MM.1S (cell line): ENCODE data around the gene BCAR1.

ENCODE experiments used
- EZH2 ChIP-seq: fragments of 300-600 bp; sonication (generic); optimal IDR thresholded peaks from 2 replicates; pipeline ENCODE3; 2017; ENCODE audit warnings: low read depth, mild to moderate bottlenecking, antibody characterized with exemption, low read length, mixed read lengths
- TF ChIP-seq, protein P1 (sequence below): fragments of 300-600 bp; sonication (generic); IDR thresholded peaks from 2 replicates; pipeline ENCODE4 v1.5.1; 2016; ENCODE audit warnings: antibody characterized with exemption, low read length, mixed read lengths

DNA sequence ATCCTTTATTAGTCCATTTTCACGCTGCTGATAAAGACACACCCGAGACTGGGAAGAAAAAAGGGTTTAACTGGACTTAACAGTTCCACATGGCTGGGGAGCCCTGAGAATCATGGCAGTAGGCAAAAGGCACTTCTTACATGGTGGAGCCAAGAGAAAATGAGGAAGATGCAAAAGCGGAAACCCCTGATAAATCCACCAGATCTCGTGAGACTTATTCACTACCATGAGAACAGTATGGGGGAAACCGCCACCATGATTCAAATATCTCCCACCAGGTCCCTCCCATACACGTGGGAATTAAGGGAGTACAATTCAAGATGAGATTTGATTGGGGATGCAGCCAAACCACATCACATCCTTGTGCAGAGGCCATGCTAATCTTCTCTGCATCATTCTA lies 35.0 kb upstream of the BCAR1 start:
- TF ChIP-seq, protein P1, sequence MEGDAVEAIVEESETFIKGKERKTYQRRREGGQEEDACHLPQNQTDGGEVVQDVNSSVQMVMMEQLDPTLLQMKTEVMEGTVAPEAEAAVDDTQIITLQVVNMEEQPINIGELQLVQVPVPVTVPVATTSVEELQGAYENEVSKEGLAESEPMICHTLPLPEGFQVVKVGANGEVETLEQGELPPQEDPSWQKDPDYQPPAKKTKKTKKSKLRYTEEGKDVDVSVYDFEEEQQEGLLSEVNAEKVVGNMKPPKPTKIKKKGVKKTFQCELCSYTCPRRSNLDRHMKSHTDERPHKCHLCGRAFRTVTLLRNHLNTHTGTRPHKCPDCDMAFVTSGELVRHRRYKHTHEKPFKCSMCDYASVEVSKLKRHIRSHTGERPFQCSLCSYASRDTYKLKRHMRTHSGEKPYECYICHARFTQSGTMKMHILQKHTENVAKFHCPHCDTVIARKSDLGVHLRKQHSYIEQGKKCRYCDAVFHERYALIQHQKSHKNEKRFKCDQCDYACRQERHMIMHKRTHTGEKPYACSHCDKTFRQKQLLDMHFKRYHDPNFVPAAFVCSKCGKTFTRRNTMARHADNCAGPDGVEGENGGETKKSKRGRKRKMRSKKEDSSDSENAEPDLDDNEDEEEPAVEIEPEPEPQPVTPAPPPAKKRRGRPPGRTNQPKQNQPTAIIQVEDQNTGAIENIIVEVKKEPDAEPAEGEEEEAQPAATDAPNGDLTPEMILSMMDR: no peak
- TF ChIP-seq EZH2: no peak
